Lower leg skin (tissue), 3 donors: ENCODE data around the gene SECISBP2.

ENCODE experiments used
- POLR2A ChIP-seq, 2 donors: fragments of 450-650 bp; IDR thresholded peaks; one replicate each; pipeline ENCODE4 v1.6.1; 2016 to 2017; ENCODE audit warnings: antibody characterized with exemption in 2 of 2, mild to moderate bottlenecking in 1 of 2, moderate library complexity in 1 of 2
- TF ChIP-seq, protein P1 (sequence below), 3 donors: fragments of 450-650 bp; IDR thresholded peaks; one replicate each; pipeline ENCODE4 v1.5.1; 2016; ENCODE audit warnings: antibody characterized with exemption in 3 of 3, mild to moderate bottlenecking in 3 of 3, moderate library complexity in 2 of 3

DNA sequence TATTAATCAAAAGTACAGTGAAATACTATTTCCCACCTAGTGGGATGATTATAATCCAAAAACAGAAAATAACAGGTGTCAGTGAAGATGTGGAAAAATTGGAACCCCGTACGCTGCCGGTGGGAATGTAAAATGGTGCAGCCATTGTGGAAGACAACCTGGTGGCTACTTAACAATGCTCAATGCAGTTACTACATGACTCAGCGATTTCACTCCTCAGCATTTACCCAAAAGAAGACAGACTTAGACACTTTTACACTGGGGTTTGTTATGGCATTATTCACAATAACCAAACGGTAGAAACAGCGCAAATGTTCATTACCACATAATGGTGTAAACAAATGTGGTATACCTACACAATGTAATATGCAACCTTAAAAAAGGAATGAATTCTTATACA lies 23.9 kb downstream of the SECISBP2 start:
- TF ChIP-seq, protein P1, sequence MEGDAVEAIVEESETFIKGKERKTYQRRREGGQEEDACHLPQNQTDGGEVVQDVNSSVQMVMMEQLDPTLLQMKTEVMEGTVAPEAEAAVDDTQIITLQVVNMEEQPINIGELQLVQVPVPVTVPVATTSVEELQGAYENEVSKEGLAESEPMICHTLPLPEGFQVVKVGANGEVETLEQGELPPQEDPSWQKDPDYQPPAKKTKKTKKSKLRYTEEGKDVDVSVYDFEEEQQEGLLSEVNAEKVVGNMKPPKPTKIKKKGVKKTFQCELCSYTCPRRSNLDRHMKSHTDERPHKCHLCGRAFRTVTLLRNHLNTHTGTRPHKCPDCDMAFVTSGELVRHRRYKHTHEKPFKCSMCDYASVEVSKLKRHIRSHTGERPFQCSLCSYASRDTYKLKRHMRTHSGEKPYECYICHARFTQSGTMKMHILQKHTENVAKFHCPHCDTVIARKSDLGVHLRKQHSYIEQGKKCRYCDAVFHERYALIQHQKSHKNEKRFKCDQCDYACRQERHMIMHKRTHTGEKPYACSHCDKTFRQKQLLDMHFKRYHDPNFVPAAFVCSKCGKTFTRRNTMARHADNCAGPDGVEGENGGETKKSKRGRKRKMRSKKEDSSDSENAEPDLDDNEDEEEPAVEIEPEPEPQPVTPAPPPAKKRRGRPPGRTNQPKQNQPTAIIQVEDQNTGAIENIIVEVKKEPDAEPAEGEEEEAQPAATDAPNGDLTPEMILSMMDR (IDR thresholded peaks at IDR 0.05): no peak
- TF ChIP-seq POLR2A (IDR thresholded peaks at IDR 0.05): no peak
